ENCODE results near the gene ELMO3.

Gene ELMO3

DNA sequence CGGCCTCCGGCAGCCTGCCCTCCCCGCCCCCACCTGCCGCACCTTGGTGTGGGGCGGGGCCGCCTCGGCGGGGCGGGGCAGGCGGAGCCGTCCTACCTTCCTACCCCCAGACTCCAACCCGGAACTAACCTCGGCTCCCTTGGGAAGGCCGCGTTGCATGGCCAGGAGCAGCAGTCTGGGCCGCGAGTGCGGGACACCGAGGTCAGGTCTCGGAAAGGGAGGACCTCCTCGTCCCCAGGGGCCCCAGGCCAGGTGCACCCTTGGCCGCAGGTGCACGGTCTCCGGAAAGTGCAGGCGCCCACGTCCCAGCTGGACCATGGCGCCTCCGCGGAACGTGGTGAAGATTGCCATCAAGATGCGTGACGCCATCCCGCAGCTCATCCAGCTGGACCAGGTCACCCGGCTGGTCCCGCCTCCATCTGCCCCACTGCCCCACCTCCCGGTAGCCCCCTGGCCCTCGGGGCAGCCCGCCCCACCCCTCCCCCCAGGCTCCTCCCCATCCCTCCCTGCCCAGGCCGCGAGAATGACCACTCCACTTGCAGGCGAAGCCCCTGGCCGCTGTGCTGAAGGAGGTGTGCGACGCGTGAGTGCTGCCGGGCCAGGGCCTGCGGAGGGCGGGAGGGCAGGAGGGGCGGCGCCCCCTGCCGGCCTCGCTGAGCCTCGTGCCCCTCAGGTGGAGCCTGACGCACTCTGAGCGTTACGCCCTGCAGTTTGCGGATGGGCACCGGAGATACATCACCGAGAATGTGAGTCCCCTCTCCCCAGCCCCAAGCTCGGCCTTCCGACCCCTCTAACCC lies at the start of gene ELMO3:
TSS of gene ELMO3 (plus strand) at position 121 of the 797 bp plus-strand sequence. CDS start at position 317, 196 bp downstream.
- DNase-seq, result no peak

GRCh38 chr16:67149276-67150046 lies 49.5 kb upstream of the ELMO3 start:
- no peak for DNase-seq

- peak; percentile 78 for DNase-seq
Observed at GRCh38 chr16:67150047-67150832, 48.7 kb upstream of the ELMO3 start.

DNA sequence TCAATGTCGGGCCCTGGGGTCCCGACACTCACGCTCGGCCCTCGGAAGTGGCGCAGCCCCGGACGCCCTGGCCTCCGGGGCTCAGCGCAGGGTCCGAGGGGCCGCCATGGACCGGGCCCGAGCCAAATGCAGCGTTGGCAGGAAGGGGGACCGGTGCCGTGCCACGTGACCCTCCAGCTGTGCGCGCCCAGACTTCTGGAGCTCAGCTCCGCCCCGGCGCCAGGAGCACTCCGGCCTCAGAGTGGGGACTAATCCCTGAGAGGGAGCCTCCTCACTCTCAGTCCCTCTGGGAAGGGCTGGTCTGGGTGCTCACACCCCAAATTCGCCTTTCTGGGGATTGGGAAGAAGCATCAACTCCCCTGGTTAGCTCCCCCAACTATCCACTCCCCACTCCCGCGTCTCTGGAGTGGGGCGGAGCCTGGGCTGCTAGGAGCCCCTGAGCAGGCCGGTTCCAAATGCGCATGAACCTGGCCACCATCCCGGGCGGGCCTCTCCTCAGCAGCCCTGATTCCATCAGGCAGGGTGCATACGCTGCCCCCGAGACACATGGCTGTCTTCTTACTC lies 48.0 kb upstream of the ELMO3 start, which contains the start of gene B3GNT9:
TSS of gene B3GNT9 (minus strand) at position 166 of the 564 bp plus-strand sequence. CDS start 513 bp downstream, outside the sequence.
- peak; percentile 75 for DNase-seq

DNA sequence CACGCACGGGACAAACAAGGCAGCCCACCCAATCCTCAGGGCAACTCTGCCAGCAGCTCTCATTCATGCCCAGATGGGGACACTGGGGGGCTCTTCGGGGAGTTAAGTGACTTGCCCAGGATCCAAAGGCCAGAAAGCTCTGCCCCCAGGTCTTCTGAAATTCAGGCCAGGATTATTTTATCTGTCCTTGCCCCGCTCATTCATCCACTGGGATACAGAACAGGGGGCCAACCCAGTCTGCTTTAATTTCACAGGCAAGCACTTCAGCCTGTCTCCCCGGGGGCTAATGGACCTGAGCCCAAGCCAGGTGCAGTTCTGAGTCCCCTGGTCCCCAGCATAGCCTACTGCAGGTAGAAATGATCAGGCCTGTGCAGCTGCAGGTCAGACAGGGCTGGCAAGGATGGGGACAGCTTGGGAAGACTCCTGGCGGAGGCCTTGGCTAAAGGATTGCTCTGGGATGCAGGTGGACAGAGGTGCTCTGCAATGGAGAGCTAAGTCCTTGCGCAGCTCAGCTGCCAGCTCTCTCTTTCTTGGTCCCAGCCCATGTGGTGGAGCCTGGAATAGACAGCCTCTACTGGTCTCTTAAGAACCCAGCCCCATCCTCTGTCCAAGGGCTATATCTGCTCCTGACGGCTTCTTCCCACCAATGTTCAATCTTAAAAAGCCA lies 47.4 kb upstream of the ELMO3 start:
- DNase-seq, result no peak

DNA sequence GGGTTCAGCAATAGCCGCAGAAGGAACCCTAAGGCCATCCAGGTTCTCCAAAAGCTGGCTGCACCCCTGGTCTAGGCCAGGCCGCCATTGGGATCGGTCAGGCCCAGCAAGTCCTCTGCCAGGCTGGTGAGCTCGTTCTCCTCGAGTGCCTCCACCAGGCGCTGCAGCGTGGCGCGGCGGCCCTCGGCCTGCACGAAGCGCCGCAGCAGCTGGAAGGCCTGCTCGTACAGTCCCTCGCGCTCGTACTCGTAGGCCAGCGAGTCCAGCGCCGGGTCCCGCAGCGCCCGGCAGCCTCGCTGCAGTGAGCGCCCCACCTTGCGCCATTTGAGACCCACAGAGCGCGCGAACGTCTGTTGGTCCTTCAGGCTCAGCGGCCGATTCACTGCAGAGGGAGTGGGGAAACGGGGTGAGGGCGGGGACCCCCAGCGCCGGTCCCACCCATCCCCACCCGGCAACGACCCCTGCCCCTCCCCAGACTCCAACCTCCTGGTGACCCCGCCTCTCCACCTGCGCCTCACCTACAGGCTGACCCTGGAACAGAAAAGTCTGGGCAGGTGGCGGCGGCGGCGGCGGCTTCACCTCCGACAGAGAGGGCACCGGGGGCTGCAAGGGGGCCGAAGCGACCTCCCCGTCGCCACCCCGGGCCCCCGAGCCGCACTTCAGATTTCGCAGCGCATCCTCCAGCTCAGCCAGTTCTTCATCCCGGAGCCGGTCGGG lies 44.2 kb upstream of the ELMO3 start:
- DNase-seq, result no peak

DNA sequence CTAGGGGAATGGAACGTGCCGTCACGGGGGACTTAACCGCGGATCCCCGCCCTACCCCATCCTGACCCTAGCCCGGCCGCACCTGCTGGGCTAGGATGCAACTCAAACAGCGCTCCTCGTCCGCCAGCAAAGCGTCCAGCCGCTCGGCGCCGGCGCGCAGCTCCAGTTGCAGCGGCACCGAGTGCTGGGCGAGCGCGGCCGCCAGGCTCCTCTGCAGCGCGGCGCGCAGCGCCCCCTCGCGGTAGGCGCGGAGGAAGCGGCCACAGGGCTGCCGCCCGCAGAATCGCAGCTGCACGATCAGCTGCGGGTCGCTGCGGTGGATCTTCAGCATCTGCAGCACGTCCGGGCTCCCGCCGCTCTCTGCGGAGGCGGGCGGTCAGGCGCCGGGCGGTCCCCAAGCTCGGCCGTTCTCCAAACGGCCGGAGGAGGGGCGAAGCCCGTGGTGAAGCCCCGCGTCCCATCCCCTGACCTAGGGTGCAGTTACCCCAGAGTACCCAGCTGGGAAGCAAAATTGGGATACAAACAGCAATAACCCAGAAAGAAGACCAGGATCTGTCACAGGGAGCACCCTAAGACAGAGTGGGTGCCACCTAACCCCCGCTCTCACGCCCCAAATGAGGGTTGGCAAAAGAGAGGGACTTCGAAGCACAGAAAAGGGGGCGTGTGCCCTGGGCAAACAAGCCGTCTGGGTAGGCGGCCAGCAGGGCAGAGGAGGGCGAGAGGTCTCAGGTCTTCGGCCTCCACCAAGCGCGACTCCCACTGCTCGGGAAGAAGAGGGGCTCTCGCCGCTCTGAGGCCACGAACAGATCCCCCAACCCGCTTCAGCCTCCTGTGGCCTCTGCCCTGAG lies 43.4 kb upstream of the ELMO3 start:
- peak; percentile 62 for DNase-seq

DNA sequence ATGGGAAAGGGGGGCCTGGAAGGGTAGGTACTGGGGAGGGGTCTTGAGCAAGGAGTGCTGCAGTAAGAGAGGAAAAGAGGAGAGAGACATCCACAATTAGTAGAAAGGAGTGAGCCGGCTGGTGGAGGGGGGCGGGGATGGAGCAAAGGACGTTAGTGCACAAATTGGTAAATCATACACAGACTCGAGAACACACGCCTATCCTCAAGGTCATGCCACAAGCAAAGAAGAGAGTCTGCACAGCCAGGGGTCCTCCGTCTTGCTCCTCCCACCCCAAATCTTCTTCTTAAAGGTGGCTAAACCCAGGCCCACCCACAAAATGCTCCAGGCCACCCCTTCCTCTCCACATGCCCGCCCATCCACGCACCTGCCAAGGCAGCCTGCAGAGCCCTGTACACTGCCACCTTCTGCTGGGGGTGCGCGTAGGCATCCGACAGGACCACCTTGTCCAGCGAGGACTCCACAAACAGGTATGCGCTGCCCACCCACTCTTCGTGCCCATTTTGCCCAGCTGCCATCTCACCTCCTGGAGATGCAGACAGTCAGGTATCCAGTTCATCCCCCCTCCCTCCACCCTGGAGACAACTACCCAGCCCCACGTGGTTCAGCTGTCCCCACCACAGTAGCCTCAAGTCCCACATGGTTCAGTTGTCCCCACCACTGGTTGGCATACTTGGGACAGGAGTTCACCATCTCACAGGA lies 42.6 kb upstream of the ELMO3 start:
- no peak for DNase-seq

GRCh38 chr16:67157106-67157748 lies 41.7 kb upstream of the ELMO3 start:
- DNase-seq, result no peak

DNA sequence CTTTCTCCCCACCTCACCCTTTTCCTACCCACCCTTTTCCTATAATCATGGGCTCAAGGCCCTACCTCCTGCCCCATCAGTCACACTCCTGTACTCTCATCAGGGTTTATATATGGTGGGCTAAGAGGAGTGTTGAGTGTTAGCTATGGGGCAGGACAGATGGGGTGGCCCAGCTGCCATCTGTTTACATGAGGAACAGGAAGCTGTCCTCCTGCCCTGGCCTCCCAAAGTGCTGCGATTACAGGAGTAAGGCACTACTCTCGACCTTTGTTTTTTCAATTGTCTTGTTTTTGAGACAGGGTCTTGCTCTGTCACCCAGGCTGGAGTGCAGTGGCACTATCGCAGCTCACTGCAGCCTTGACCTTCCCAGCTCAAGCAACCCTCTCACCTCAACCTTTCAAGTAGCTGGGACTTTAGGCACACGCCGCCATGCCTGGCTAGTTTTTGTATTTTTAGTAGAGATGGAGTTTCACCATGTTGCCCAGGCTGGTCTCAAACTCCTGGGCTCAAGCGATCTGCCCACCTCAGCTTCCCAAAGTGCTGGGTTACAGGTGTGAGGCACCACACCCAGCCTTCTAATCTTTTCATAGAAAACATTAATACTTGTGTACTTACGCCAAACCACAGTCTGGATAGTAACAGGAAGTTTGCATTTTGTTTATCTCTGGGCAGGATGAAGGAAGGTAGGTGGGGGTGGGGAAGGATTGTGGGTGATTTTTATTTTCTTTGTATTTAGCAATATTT lies 40.9 kb upstream of the ELMO3 start:
- no peak for DNase-seq

DNA sequence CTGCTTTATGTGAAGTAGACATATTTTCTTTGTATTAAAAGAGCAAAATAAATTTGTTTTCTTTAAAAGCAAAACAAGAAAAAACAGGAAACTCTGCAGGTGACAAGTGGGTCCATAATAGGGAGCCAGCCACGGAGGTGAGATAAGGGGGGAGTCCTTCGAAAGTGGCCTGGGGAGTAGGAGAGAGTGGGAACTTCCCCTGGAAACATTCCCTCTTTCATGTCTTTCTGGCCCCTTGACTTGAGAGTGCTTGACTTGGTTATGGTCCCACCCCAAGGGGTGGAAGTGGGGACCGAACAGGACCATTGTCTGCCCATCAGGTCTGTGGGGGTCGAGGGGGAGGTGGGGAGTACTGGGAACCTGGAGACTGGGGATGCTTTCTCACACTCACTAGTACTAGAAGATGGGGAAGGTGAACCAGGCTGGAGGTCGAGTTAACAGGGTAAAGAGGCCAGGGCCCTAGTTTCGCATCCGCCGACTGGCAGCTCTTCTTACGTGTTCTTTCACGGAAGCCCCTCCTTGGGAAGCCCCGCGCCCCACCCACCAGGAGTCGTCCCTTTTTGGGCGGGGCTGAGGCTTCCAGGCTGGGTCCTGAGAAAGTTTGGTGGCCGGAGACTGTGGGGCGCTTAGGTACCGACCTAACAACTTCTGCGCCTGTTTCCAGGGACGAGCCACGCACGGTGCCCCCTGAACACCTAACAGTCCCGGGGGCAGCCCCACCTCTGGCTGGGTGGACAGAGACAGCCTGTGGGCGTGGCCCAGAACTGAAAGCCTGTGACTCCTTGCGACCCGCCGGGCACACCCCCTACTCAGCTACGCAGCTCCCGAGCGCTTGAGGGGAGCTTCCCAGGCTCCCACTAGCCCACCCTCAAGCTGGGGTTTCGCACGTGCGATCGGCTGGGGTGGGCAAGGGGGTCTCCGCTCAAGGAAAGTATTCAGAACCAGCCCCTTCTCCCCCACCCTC lies 40.0 kb upstream of the ELMO3 start:
- DNase-seq, result no peak

GRCh38 chr16:67161595-67162058 lies 37.3 kb upstream of the ELMO3 start:
- DNase-seq, result no peak

DNA sequence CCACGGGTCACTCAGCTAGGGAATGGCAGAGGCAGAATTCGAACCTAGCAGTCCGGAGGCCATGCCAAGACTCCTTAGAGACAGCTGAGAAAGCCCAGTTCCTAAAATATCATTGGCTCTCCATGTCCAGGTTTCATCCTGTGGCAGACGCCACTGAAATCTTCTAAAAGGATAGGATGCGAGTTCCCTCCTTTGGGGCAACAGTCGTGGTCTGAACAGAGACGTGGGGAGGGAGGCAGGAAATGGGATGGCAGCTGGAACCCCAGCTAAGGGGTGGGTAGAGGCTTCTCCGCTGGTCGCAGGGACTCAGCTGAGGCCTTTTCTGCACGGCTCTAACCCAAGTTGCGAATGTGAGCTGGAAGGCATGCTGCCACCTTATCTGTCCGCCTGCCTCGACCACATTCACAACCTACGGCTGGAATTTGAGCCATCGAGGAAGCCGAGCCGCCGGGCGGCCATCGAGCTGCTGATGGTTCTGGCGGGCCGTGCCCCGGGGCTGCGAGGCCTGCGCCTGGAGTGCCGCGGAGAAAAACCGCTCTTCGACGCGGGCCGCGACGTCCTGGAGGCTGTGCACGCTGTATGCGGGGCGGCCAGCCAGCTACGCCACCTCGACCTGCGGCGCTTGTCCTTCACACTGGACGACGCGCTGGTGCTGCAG lies 36.3 kb upstream of the ELMO3 start:
- DNase-seq, result no peak

DNA sequence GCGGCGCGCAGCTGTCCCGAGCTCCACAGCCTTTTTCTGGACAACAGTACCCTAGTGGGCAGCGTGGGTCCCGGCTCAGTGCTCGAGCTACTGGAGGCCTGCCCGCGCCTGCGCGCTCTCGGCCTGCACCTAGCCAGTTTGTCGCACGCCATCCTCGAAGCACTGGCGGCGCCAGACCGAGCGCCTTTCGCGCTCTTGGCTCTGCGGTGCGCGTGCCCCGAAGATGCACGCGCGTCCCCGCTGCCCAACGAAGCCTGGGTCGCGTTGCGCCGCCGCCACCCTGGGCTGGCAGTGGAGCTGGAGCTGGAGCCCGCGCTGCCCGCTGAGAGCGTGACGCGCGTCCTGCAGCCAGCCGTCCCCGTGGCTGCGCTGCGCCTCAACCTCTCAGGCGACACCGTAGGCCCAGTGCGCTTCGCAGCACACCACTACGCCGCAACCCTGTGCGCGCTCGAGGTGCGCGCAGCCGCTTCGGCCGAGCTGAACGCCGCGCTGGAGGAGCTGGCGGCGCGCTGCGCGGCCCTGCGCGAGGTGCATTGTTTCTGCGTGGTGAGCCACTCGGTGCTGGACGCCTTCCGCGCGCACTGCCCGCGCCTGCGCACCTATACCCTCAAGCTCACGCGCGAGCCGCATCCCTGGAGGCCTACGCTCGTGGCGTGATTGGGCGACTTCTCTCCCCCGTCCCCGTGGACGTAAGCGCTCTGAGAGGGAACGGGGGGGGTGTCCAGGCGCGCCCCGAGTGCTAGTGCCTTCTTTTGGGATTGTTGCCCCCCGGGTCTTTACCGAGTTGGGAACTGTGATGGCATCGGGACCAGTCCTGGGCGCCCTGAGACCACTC lies 35.5 kb upstream of the ELMO3 start:
- peak; percentile 29 for DNase-seq

DNA sequence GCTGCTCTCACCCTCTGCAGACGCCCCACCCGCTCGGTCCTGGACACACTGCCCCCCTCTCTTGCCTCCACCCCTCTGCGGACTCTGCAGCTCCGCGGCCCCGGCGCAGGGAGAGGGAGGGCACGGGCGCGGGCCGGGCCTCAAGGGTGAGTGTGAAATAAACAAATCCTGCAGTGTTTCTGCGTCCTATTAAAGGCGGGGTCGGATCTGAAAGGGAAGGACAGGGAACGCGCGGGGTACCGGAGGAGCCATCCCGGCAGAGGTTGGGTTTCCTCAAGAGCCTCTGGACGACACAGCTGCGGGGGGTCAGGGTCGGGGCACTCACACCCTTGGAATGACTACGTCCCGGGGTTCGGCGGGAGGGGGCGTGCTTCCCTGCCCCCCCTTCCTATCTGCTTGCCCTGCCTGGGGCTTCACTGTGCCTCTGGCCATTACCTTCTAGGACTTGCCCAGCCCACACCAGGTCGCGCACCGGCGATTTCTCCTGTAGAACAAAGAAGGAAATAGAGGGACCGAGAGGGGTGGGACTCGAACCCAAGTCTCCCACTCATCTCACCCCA lies 34.9 kb upstream of the ELMO3 start:
- no peak for DNase-seq

All from fibroblast of skin of right quadriceps (primary cell).